SK-N-SH (cell line): Measurements from ENCODE around the gene CAVIN4. TPM values are rescaled to one million over a fixed set of nuclear protein-coding genes. Genes with fewer than 3 reads are reported as not detected.

Experiments
- CTCF ChIA-PET: fragments of 300-600, 350-600 bp; formaldehyde crosslinking; extraction: SDS; loops from one replicate; lab custom pipeline; 2021; lab: Yijun Ruan, JAX
- POLR2A ChIA-PET: fragments of 350-600 bp; sonication (Branson Sonifier 250); formaldehyde crosslinking; extraction: SDS; loops from one replicate; lab custom pipeline; 2020; ENCODE audit warnings: antibody characterized with exemption, inconsistent platforms; lab: Yijun Ruan, JAX
- DNase-seq: peaks from one replicate; pipeline ENCODE4 v3.0.0; 2012
- H2AFZ ChIP-seq: fragments of 200-600 bp; sonication (generic); 2 replicates; pipeline ENCODE4 v1.8.1; 2016; ENCODE audit warnings: antibody characterized with exemption, mild to moderate bottlenecking, low read depth
- H3F3A ChIP-seq: fragments of 200-600 bp; sonication (generic); replicated peaks from 2 replicates; pipeline ENCODE3; 2016; ENCODE audit warnings: antibody characterized with exemption, mild to moderate bottlenecking; ENCODE audit not compliant: insufficient read depth
- H3K27ac ChIP-seq, 2 experiments: fragments of 200-500 bp in 1 of 2; fragments of 200-600 bp in 1 of 2; sonication (Bioruptor generic) in 1 of 2; sonication (generic), shearing (Covaris generic) in 1 of 2; 2 replicates each; pipeline versions ENCODE4 v1.5.1 to v1.6.1; 2014 to 2016; ENCODE audit warnings: low read depth in 2 of 2, inconsistent platforms in 1 of 2, low read length in 1 of 2, mild to moderate bottlenecking in 1 of 2, mixed read lengths in 1 of 2
- H3K27me3 ChIP-seq: fragments of 200-600 bp; sonication (generic), shearing (Covaris generic); 2 replicates; pipeline ENCODE4 v1.6.1; 2016; ENCODE audit warnings: mixed run types; ENCODE audit not compliant: insufficient read depth
- H3K36me3 ChIP-seq, 2 experiments: fragments of 200-500 bp in 1 of 2; fragments of 200-600 bp in 1 of 2; sonication (Bioruptor generic) in 1 of 2; sonication (generic) in 1 of 2; replicated peaks in 1 of 2; 2 replicates each; pipeline versions ENCODE3 to v1.5.1; 2014 to 2016; ENCODE audit warnings: low read length in 1 of 2, mild to moderate bottlenecking in 1 of 2; ENCODE audit not compliant: insufficient read depth in 2 of 2, control insufficient read depth in 1 of 2
- H3K4me1 ChIP-seq, 2 experiments: fragments of 200-500 bp in 1 of 2; fragments of 200-600 bp in 1 of 2; sonication (Bioruptor generic) in 1 of 2; sonication (generic), shearing (Covaris generic) in 1 of 2; 2 replicates each; pipeline versions ENCODE4 v1.5.1 to v1.6.1; 2014 to 2016; ENCODE audit warnings: low read depth in 1 of 2, low read length in 1 of 2, mixed run types in 1 of 2; ENCODE audit not compliant: insufficient read depth in 2 of 2, control insufficient read depth in 1 of 2
- H3K4me2 ChIP-seq: fragments of 200-600 bp; sonication (generic), shearing (Covaris generic); 2 replicates; pipeline ENCODE4 v1.6.1; 2017; ENCODE audit warnings: mixed run types
- H3K4me3 ChIP-seq, 2 experiments: fragments of 200-500 bp in 1 of 2; fragments of 200-600 bp in 1 of 2; sonication (Bioruptor generic) in 1 of 2; sonication (generic), shearing (Covaris generic) in 1 of 2; 2 replicates each; pipeline versions ENCODE4 v1.5.1 to v1.8.1; 2014 to 2016; ENCODE audit warnings: low read depth in 2 of 2, inconsistent platforms in 1 of 2, low read length in 1 of 2, mild to moderate bottlenecking in 1 of 2, mixed read lengths in 1 of 2, moderate library complexity in 1 of 2
- H3K79me2 ChIP-seq: fragments of 200-600 bp; sonication (generic); 2 replicates; pipeline ENCODE4 v1.8.1; 2017; ENCODE audit warnings: mild to moderate bottlenecking; ENCODE audit not compliant: insufficient read depth
- H3K9ac ChIP-seq: fragments of 200-600 bp; sonication (generic); 2 replicates; pipeline ENCODE4 v1.6.1; 2017; ENCODE audit warnings: mixed run types
- H3K9me2 ChIP-seq: fragments of 200-600 bp; sonication (generic); 2 replicates; pipeline ENCODE4 v1.6.1; 2017; ENCODE audit warnings: mixed run types
- H3K9me3 ChIP-seq: fragments of 200-600 bp; sonication (generic); 2 replicates; pipeline ENCODE4 v1.6.1; 2017; ENCODE audit warnings: mixed run types, mild to moderate bottlenecking, moderate library complexity
- H4K20me1 ChIP-seq: fragments of 200-600 bp; sonication (generic); 2 replicates; pipeline ENCODE4 v1.6.1; 2017; ENCODE audit warnings: mild to moderate bottlenecking, mixed run types; ENCODE audit not compliant: insufficient read depth
- CHD2 ChIP-seq: fragments of 150-350 bp; IDR thresholded peaks from 2 replicates; pipeline ENCODE4 v1.6.1; 2018; ENCODE audit warnings: low read length; ENCODE audit not compliant: partially characterized antibody
- EZH2phosphoT487 ChIP-seq: fragments of 200-600 bp; sonication (generic); IDR thresholded peaks from 2 replicates; pipeline ENCODE4 v1.6.1; 2017; ENCODE audit warnings: low read depth, mixed run types, mild to moderate bottlenecking, antibody characterized with exemption, moderate library complexity, borderline replicate concordance
- FOSL2 ChIP-seq: IDR thresholded peaks from 2 replicates; pipeline ENCODE4 v1.4.0; 2012; ENCODE audit warnings: low read depth, mild to moderate bottlenecking, moderate library complexity, borderline replicate concordance
- GABPA ChIP-seq: IDR thresholded peaks from 2 replicates; pipeline ENCODE4 v1.4.0; 2012; ENCODE audit warnings: low read depth, mild to moderate bottlenecking
- JUND ChIP-seq: IDR thresholded peaks from 2 replicates; pipeline ENCODE4 v1.4.0; 2012
- MXI1 ChIP-seq: IDR thresholded peaks from 2 replicates; pipeline ENCODE4 v1.6.1; 2012; ENCODE audit warnings: mild to moderate bottlenecking, low read depth, low read length, improper control_type of control experiment
- NFIC ChIP-seq: IDR thresholded peaks from 2 replicates; pipeline ENCODE4 v1.4.0; 2012; ENCODE audit warnings: borderline replicate concordance
- RAD21 ChIP-seq: IDR thresholded peaks from 2 replicates; pipeline ENCODE4 v1.6.1; 2012; ENCODE audit warnings: mild to moderate bottlenecking, low read length
- SIN3A ChIP-seq: IDR thresholded peaks from 2 replicates; pipeline ENCODE4 v1.6.1; 2012; ENCODE audit warnings: low read depth, mild to moderate bottlenecking, low read length, moderate library complexity, borderline replicate concordance
- SMC3 ChIP-seq: IDR thresholded peaks from 2 replicates; pipeline ENCODE4 v1.6.1; 2012; ENCODE audit warnings: low read depth, low read length, improper control_type of control experiment
- TCF12 ChIP-seq: IDR thresholded peaks from 2 replicates; pipeline ENCODE4 v1.4.0; 2012
- WGBS: methylation state at CpG from one replicate; pipeline ENCODE4 v1.1.6; 2017; ENCODE audit warnings: low lambda C conversion rate; 5-methylcytosine and 5-hydroxymethylcytosine counted together
- polyA plus RNA-seq, 3 experiments: library from polyadenylated mRNA; depleted of rRNA; stranded (reverse); fragments of >200 nt; gene quantifications; 2 replicates each; pipeline ENCODE4 v1.2.3, GENCODE V29; 2012
- TF ChIP-seq, protein P1 (sequence below): fragments of 150-350 bp; IDR thresholded peaks from 2 replicates; pipeline ENCODE4 v1.6.1; 2017; ENCODE audit warnings: antibody characterized with exemption, low read length, low read depth, borderline replicate concordance
- TF ChIP-seq, protein P2 (sequence below): IDR thresholded peaks from 2 replicates; pipeline ENCODE4 v1.4.0; 2012; ENCODE audit warnings: low read depth
- TF ChIP-seq, protein P3 (sequence below): IDR thresholded peaks from 2 replicates; pipeline ENCODE4 v1.6.1; 2012; ENCODE audit warnings: mild to moderate bottlenecking, low read depth, low read length, moderate library complexity
- TF ChIP-seq, protein P4 (sequence below): IDR thresholded peaks from 2 replicates; pipeline ENCODE4 v1.4.0; 2012; ENCODE audit warnings: low read depth, borderline replicate concordance

Gene CAVIN4
- polyA plus RNA-seq, 1 of the 3 experiments (the other 2 are of a cell fraction) = 0.54 TPM

DNA sequence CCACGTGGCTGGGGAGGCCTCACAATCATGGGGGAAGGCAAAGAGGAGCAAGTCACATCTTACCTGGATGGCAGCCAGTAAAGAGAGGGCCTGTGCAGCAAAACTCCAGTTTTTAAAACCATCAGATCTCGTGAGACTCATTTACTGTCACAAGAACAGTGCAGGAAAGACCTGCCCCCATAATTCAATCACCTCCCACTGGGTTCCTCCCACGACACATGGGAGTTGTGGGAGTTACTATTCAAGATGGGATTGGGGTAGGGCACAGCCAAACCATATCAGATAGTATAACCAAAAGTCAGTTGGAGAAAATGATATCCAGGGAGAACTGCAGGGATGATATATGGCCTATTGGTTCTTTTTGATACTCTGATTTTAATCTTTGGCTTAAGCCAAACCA is 10.0 kb upstream of the CAVIN4 start:
- Histone ChIP-seq H3K4me1 (no peaks in the 10 kb centered on the region), H3K27ac (no peak overlapping the region), H3K9me3 (no peaks in the 10 kb centered on the region), H3F3A (no peaks in the 10 kb centered on the region), H3K9ac (no peak overlapping the region), H3K36me3 (peaks cover 3 to 16% of the 10 kb centered on the region in 2 experiments), H3K79me2 (no peaks in the 10 kb centered on the region), H3K9me2 (no peaks in the 10 kb centered on the region), H4K20me1 (no peaks in the 10 kb centered on the region), H2AFZ (no peak overlapping the region), H3K4me2 (no peak overlapping the region), H3K27me3 (no peaks in the 10 kb centered on the region), H3K4me3 (no peak overlapping the region)
- ChIA-PET CTCF (interaction anchor here (0.8 to 1.6 kb wide), 2 partner anchors 16 to 41 kb away, joined by 3 read pairs; no protein-coding TSS in a partner anchor), POLR2A (no interaction called here)
- 68% methylated on average over 3 of the region's 3 CpGs for WGBS
- TF ChIP-seq RAD21 (no peak), NFIC (no peak), FOSL2 (no peak), CHD2 (no peak), MXI1 (no peak), SIN3A (no peak), EZH2phosphoT487 (no peak), GABPA (no peak), JUND (no peak), TCF12 (no peak), SMC3 (no peak)
- TF ChIP-seq, protein P1, sequence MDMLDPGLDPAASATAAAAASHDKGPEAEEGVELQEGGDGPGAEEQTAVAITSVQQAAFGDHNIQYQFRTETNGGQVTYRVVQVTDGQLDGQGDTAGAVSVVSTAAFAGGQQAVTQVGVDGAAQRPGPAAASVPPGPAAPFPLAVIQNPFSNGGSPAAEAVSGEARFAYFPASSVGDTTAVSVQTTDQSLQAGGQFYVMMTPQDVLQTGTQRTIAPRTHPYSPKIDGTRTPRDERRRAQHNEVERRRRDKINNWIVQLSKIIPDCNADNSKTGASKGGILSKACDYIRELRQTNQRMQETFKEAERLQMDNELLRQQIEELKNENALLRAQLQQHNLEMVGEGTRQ = no peak
- TF ChIP-seq, protein P2, sequence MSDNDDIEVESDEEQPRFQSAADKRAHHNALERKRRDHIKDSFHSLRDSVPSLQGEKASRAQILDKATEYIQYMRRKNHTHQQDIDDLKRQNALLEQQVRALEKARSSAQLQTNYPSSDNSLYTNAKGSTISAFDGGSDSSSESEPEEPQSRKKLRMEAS = no peak
- TF ChIP-seq, protein P3, sequence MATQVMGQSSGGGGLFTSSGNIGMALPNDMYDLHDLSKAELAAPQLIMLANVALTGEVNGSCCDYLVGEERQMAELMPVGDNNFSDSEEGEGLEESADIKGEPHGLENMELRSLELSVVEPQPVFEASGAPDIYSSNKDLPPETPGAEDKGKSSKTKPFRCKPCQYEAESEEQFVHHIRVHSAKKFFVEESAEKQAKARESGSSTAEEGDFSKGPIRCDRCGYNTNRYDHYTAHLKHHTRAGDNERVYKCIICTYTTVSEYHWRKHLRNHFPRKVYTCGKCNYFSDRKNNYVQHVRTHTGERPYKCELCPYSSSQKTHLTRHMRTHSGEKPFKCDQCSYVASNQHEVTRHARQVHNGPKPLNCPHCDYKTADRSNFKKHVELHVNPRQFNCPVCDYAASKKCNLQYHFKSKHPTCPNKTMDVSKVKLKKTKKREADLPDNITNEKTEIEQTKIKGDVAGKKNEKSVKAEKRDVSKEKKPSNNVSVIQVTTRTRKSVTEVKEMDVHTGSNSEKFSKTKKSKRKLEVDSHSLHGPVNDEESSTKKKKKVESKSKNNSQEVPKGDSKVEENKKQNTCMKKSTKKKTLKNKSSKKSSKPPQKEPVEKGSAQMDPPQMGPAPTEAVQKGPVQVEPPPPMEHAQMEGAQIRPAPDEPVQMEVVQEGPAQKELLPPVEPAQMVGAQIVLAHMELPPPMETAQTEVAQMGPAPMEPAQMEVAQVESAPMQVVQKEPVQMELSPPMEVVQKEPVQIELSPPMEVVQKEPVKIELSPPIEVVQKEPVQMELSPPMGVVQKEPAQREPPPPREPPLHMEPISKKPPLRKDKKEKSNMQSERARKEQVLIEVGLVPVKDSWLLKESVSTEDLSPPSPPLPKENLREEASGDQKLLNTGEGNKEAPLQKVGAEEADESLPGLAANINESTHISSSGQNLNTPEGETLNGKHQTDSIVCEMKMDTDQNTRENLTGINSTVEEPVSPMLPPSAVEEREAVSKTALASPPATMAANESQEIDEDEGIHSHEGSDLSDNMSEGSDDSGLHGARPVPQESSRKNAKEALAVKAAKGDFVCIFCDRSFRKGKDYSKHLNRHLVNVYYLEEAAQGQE = no peak
- TF ChIP-seq, protein P4, sequence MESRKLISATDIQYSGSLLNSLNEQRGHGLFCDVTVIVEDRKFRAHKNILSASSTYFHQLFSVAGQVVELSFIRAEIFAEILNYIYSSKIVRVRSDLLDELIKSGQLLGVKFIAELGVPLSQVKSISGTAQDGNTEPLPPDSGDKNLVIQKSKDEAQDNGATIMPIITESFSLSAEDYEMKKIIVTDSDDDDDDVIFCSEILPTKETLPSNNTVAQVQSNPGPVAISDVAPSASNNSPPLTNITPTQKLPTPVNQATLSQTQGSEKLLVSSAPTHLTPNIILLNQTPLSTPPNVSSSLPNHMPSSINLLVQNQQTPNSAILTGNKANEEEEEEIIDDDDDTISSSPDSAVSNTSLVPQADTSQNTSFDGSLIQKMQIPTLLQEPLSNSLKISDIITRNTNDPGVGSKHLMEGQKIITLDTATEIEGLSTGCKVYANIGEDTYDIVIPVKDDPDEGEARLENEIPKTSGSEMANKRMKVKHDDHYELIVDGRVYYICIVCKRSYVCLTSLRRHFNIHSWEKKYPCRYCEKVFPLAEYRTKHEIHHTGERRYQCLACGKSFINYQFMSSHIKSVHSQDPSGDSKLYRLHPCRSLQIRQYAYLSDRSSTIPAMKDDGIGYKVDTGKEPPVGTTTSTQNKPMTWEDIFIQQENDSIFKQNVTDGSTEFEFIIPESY = no peak
- no peak for DNase-seq
